NCI-H524 treated with DMSO at 0.1 percent for 48 hours (cell line): ENCODE results near the gene TINCR.
"Not testable (repeated sequence)": the region's sequence is repeated elsewhere in the genome, so short reads cannot be mapped to it uniquely, and the experiment has no call there.

Source experiments
- DNase-seq: peaks from one replicate; lab custom pipeline; 2025; lab: John Stamatoyannopoulos, UW

Gene TINCR

GRCh38 chr19:5558101-5558621 is 9.6 kb downstream of the TINCR start:
- no peak for DNase-seq

GRCh38 chr19:5557691-5558090 is 10.1 kb downstream of the TINCR start:
- no peak for DNase-seq

DNA sequence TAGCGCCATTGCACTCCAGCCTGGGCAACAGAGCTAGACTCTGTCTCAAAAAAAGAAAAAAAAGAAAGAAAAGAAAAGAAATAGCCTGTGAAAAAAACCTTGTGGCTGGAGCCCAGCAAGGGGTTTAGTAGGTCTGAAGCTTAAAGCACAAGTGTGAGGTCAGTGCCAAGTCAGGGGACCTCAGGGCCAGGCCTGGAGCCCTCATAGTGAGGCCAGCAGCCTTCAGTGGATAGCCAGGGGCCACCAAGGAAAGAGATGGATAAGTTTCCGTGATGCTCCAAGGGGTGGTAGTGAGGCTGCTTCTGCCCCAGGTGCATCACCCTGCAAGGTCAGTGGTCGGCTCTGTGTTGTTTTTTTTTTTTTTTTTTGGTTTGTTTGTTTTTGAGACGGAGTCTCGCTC is 12.9 kb downstream of the TINCR start:
- DNase-seq = no peak

DNA sequence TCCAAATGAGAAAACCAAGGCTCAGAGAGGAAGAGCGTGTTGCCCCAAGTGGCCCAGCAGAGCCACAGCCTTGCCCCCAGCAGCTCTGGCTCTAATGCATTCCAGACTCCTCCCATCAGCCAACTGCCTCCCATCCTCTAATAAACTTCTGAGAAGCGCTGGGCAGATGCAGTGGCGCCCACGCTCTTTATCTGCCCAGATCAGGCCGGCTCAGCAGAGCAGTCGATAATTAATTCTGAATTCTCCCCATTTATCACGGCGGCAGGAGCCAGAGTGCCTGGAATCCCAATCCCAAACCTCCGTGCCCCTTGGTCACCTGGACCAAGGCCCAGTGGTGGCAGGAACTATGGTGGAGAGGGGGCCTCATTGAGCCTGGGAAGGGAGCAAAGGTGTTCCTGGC is 13.9 kb downstream of the TINCR start:
- no peak for DNase-seq

- no peak for DNase-seq
Measured at GRCh38 chr19:5547881-5548280, 19.9 kb downstream of the TINCR start.

DNA sequence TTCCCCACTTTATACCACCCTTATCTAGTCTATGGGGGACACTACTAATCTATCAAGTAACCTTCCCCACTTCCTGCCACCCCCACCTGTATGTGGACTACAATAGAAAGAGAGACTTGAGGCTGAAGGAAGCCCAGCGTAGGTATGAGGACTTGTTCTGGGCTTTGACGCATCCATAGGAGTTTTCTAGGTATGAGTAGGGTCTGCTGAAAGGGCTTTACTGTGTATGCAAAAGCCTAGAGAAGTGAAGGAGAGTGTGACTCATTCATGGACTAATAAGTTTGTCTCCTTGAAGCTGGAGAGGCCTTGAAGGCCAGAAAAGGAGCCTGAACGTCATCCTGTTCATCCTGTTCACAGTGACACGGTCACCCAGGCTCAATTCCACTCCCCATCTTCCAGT is 21.8 kb downstream of the TINCR start:
- DNase-seq = no peak

DNA sequence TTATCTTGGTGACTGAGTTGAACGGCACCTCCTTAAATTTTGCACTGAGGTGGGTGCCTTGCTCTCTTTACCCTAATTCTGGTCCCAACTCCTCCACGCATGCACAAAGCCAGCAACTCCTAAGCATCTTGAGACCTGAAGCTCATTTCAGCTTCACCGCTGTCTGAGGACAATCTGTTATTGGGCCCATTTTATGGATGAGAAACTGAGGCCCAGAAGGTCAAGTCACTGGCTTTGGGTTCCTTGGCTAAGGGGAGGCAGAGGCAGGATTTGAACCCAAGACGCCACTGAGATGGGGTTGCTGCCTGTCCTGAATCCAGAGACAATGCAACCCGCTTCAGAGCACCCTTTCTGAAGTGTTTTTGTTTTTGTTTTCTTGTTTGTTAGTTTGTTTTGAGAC is 22.7 kb downstream of the TINCR start:
- no peak for DNase-seq

DNA sequence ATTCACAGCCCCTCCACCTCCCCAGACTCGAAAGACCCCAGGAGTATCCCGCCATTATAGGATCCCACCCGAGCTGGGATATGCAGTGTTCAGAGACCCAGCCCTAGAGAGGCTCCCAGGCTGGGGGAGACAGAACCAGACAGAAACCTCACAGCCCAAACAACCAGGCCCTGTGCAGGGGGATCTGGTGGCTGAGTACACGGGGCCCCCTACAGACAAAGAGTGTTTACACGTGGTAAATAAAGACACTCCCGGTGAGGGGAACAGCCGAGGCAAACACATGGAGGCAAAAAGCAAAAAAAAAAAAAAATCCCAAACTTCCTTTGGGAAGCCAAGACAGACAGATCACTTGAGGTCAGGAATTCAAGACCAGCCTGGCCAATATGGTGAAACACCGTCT is 25.1 kb downstream of the TINCR start:
- no peak for DNase-seq

DNA sequence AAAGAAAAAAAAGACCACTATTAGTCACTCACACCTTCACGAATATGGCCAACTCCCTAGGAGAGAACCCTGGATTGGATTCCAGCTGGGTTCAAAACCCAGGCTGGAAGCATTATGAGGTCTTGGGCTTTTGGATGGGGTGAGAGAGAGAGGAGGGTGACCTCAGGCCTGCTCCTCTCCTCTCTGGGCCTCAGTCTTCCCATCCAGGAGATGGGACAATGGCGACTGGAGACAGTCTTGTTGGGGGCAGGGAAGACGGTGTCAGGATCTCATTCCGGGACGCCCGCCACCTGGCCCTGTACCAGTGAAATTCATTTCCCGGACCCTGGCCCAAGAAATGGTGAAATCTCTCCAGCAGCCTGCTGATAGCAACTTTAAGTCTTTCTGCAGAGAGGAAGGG is 26.3 kb downstream of the TINCR start:
- no peak for DNase-seq

- DNase-seq = no peak
Measured at GRCh38 chr19:5540208-5540607, 27.5 kb downstream of the TINCR start.

DNA sequence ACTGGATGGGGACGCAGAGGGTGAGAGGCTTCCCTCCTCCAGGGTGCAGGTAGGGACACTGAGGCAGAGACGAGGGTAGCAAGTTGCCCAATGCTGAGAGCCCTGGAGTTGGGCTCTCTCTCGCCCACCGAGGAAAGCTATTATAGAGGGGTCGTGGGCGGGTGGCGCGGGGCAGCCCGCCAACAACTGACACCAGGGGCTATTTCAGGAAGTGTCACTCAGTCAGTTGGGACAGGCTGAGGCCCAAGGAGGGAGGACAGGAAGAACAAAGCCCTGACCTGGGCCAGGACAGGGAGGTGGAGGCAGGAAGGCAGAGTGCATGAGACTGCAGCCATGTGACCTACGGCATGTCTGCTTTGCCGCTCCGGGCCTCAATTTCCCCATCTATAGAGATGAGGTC is 29.9 kb downstream of the TINCR start:
- no peak for DNase-seq

DNA sequence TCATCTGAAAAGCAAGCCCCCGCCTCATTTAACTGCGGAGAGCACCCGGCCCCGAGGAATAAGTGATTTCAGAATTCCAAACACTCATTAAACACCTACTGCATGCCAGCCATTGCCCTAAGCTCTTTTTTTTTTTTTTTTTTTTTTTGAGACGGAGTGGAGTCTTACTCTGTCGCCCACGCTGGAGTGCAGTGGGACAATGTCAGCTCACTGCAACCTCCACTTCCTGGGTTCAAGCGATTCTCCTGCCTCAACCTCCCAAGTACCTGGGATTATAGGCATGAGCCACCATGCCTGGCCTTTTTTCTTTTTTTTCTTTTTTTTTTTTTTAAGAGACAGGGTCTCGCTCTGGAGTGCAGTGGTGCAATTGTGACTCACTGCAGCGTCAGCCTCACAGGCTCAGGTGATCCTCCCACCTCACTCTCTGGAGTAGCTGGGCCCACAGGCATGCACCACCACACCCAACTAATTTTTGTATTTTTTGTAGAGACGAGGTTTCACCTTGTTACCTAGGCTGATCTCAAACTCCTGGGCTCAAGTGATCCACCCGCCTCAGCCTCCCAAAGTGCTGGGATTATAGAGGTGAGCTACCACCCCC is 30.7 kb downstream of the TINCR start:
- not testable (repeated sequence) for DNase-seq

DNA sequence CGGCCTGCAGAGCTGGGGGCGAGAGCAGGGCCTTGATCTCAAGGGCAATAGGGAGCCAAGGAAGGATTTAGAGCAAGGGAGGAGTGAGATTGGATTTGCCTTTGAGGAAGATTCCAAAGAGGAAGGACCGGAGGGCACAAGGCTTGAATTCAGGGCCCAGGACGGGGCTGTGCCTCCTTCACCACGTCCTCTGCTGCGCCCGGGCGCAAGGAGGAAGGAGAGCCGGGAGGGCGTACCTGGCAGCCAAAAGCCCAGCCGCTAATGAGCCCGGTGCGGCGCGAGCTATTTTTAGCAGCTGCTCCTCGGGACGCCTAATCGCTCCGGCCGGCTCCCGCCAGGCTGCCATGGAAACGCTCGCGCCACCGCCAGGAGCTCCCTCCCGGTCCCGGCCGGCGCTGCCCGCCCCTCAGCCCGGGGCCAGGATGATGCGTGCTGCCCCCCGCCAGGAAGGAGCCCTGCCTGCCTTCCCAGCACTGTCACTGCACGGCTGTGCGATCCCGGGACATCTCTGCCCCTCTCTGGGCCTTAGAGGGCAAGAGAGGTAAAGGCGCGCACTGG is 31.3 kb downstream of the TINCR start:
- DNase-seq = no peak

DNA sequence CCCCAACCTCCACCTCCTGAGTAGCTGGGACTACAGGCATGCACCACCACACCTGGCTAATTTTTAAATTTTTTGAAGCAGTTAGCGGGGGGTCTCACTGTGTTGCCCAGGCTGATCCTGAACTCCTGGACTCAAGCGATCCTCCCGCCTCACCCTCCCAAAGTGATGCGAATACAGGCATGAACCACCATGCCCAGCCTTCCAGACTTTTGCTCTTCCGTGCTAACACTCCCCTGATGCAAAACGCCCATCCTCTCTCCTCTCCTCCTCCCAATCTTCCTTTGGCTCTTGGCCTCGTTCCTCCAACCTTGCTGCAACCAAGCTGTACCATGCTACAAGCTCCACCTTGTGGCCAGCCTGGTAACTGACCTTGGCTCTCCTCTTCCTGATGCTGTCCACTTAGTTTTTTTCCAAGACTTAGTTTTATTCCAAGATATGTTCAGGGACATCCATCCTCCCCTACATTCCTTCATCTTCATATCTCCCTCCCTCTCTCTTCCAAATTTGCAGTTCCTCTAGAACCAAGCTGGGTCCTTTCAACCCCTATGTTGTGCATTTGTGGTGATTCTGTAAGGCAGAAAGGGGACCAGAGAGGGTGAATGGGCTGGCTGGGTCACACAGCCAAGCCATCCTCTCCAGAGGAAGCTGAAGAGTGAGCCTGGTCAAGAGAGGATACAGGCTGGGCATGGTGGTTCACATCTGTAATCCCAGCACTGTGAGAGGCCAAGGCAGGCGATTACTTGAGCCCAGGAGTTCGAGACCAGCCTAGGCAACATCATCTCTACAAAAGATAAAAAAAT is 32.8 kb downstream of the TINCR start:
- no peak for DNase-seq

GRCh38 chr19:5533257-5533656 is 34.5 kb downstream of the TINCR start:
- no peak for DNase-seq

DNA sequence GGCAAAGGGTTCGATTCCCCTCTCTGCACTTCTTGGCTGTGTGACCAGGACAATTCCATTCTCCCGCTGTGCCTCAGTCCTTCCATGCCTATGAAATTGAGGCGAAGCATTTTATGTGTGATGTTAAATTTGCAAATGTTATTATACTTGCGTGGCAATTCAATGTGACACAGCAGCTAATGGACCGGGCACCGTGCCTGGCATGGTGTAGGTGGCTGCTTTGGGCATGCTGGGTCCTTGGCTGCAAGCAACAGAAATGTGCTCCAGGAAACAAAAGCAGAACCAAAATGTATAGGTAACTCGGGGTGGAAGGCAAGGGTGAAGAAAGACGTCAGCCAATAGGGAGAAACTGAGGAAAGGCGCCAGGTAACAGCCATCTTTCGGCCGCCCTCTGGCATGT is 37.1 kb downstream of the TINCR start:
- DNase-seq = no peak

- DNase-seq = no peak
Measured at GRCh38 chr19:5526691-5527090, 41.1 kb downstream of the TINCR start.

DNA sequence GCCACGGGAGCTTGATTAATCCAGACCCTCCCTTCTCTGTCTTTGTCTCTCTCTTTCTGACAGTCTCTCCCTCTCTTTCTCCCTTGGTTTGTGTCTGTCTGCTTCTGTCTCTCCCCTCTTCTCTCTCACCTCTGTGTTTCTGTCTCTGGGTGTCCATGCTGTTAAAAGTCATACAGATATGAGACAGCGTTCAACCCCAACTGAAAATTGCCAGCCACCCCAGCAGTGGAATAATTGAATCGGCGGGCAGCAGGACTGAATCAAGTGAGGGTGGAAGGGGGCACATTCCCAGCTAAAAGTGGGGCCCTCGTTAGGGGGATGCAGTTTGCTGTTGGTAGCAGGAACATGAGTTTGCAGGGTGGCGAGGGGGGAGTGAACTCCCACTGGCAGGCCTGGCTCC is 43.7 kb downstream of the TINCR start:
- DNase-seq = no peak

DNA sequence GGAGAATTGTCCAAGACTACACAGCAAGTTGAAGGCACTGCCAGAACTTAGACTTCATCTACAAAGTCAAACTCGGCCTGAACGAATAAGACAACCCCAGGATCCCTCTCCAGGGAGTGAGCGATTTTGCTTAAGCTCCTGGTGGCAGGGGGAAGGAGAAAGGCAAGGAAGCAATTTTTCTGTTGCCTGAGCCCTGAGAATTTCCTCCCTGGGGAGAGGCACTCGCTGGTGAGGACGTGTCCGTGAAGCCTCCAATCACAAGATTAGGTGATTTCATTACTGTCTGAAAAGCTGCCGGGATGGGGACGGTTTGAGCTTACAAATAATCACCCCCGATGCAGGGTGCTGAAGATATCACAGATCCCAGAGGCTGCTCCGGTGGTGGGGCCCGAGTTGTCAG is 45.6 kb downstream of the TINCR start:
- DNase-seq = no peak

DNA sequence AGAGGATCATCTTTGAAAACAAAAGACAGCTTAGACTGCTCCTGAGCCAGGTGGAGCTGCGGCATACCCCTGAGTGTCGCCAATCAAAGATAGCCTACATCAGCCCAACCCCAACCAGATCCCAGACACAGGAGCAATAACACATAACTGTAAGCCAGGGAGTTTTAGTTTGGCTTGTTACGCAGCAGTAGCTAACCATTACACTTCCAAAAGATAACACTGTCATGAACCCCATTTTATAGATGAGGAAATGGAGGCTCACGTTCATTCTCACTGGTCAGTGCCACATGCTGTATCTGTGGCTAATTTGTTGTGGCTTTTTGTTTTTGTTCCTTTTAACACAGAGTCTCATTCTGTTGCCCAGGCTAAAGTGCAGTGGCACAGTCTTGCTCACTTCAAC is 47.3 kb downstream of the TINCR start:
- DNase-seq = no peak

GRCh38 chr19:5519076-5519475 is 48.7 kb downstream of the TINCR start:
- no peak for DNase-seq

GRCh38 chr19:5515737-5516136 is 52.0 kb downstream of the TINCR start:
- DNase-seq = no peak

DNA sequence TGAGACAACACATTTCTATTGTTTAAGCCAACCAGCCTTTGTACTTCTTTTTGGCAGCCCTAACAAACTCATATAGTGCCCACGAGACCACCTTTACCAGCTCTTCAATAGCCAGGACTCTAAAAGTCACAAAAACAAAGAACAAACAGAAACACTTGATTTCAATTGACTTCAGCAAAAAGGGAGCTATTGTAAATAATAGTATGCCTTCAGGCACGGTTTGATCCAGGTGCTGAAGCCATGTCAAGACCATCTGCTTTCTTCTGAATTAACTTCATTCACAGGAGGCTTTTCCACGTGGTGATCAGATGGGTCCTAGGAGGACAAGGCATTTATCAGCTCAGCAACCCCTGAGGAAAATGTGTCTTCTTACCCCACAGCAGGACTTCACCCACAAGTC is 53.8 kb downstream of the TINCR start:
- no peak for DNase-seq
